T-helper 22 cell (primary cell): ENCODE data around the gene FA2H.
A peak's percentile ranks its signal among the peaks of the same experiment; 100 is the strongest.
"Not testable (repeated sequence)": the region's sequence is repeated elsewhere in the genome, so short reads cannot be mapped to it uniquely, and the experiment has no call there.

Experiments
- DNase-seq: peaks from one replicate; pipeline ENCODE4 v3.0.0-alpha.2; 2020; ENCODE audit warnings: low read depth

FA2H gene

DNA sequence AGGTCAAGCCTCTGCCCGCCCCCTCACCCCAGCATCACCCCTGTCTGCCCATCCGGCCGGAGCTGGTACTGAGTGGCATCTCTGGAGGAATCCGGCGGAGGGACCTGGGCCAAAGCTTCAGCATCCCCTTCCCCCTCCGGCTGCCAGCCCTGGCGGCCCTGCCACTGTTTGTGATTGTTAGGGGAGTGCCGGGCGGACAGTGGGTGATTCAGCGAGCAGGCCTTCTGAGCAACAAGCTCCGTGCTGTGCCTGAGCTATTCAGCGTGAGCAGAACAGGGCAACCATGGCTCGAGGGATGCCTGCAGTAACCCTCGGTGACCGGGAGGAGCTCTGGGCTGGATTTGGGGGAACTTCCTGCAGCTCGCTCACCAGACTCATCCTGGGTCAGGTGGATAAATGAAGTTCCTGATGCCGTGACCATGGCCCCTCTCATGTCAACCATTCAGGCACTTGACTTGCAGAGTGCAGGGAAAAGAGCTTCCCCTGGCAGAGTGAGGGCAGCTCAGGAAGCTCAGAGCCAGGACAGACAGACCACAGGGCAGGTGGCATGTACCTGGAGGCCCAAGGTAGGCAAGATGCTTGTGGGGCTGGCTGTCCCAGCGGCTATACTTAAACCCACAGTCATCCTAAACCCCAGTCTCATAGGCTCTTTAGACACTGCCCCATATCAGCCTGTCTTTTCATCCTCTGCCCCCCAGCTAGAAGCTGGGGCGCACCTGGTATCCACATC lies 49.6 kb downstream of the FA2H start:
- no peak for DNase-seq

DNA sequence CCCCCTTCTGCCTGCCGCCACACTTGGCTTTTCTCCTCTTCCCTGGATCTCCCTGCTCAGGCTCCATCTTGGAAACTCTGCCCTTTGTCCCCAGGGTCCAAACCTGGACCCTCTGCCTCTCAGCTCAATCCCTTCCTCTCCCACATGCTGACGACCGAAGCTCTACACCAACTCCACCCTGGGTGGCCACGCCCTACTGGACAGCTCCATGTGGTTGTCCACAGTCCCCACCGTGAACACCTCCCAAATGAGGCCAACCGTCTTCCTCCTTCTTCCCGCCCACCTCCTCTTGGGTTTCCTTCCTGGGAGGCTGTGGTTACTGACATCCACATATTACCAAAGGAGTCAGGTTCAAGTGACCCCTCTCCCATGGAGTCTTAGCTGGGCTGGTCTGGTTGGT lies 51.4 kb downstream of the FA2H start:
- no peak for DNase-seq

DNA sequence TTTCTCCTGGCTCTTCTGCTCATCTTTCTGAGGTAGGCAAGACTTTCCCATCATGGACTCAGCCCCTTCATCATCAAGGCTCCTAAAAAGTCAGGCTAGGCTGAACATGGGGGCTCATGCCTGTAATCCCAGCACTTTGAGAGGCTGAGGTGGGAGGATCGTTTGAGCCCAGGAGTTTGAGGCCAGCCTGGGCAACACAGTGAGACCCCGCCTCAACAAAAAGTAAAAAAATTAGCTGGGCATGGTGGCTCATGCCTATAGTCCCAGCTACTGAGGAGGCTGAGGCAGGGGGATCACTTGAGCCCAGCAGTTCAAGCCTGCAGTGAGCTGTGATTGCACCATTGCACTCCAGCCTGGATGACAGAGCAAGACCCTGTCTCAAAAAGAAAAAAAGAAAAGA lies 52.5 kb downstream of the FA2H start:
- DNase-seq: not testable (repeated sequence)

DNA sequence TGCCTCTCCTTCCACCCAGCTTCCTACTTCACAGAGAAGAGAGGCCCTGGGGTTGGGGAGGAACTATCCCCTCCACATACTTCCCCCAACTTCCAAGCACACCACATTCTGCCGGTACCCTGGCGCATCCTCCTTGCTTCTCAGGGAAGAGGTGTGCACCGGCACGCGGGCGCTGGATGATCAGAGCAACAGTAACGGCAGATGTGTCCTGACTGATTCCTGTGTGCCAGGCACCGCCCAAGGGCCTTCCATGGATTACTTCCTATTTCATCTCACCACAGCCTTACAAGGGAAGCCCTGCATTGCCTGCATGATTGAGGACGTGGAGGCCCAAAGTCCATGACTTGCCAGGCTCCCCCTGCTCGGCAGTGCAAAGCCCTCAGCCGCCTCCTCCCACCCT lies 52.9 kb downstream of the FA2H start:
- no peak for DNase-seq

DNA sequence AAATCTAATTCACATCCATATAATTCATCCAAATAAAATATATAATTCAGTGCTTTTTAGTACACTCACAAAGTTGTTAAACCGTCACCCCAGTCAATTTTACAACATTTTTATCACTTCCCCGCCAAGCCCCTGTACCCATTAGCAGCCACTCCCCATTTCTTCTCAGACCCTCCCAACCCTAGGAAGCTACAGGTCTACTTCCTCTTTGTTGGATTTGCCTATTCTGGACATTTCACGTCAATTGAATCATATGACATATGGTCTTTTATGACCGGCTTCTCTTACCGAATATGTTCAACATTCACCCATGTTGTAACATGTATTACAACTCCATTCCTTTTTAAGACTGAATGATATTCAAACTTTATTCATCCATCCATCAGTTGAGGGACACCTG lies 54.0 kb downstream of the FA2H start:
- DNase-seq: no peak

DNA sequence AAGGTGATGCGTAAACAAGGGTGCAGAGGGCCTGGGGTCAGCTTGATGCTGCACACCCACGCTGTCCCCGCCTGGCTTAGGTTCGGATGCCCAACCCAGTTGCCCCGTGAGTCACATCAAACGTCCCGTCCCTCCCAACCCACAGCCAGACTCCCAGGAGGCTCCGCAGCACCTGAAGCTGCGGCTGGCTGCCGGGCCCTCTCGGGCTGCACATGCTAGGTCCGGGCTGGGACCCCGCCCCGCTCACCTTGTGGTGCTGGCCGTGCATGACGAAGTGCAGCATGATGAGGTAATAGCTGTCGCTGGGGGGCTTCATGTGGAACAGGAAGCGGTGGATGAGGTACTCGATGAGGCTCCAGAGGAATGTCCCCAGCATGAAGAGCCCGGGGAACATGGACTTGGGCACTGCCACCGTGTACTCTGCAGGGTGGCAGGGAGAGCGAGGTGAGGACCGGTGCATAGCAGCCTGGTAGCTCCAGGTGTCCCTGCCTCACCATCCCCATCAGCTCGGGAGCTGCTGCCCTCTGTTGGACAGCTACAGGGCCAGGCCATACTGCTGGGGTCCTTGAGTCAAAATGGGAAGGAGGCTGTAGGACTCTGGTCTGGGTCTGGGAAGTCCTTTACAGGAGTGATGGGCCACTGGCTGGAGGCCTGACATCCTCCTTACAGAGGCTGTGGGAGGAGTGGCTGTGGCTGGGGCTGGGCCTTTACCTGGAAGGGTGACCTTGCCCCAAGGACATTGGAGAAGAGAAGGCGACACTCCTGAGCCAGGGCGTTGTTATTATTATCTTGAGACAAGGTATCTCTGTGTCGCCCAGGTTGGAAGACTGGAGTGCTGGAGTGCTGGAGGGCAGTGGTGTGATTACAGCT lies 55.6 kb downstream of the FA2H start:
- DNase-seq: no peak

DNA sequence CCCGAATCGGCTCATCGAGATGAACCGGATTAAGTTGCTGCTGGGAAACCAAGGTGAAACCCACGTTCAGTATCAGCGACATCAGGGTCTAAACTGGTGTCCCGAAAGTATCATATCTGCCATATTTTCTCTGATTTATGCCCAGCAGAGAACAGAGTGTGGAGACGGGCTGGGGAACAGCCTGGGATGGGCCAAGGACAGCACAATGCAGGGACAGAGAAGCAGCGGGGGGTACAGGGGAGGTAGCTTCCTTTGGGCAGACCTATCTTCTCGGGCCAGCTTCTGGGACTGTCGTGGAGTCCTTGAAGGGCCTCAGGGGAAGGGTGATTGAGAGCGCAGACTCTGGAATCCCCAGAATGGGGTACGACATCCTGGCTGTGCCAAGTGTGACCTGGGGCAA lies 56.5 kb downstream of the FA2H start:
- DNase-seq: no peak

DNA sequence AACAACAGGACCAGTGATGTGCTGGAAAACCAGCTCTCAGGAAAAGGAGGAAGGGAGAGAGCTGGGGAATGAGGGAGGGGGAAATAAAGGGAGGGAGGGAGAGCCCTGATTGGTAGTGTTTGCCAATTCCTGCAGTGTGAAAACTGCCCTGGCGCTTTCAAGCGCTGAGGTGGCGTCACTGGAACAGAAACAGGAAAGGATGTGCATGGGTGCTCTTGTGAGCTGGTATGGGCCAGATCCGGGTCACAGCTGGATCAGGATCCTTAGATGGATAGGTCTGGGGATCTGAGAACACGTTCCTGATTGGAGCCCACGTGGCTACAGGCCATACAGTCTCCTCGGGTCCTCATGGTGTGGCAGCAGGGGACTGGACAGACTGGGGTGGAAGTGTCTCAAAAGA lies 57.3 kb downstream of the FA2H start:
- no peak for DNase-seq

DNA sequence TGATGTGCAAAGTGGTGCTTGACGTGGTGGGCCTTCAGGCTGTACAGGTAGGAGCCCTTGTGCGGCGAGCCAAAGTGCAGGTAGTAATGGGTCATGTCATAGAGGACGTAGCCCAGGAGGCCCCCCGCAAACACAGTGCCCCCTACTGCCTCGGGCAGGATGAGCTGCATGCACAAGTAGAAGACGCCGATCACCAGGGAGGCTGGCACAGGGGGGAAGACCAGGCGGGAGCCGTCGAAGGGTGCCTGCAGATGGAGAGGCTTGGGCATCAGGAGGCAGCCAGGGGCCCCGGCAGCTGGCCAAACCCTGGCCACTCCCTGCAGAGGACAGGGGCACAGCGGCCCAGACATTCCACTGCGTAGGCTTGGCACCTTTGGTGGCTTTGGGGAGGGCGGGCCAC lies 58.3 kb downstream of the FA2H start:
- no peak for DNase-seq

DNA sequence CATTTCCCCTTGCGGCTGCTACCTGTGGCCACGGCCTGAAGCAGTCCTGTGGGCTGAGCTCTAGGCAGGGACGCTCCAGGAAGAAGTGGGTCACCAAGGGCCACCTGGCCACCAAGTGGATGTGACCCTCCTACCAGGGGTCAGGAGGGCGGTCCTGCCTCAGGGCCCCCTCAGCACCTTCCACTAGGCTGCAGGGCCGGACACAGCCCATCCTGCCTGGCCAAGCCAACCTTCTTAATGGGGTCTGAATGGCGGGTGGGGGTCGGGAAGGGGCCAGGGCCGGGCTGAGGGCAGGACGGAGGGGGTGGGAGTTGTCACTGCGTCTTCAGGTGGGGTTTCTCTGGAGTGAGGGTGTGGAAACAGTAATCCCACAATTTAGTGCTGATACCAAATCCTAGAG lies 60.7 kb downstream of the FA2H start:
- no peak for DNase-seq

DNA sequence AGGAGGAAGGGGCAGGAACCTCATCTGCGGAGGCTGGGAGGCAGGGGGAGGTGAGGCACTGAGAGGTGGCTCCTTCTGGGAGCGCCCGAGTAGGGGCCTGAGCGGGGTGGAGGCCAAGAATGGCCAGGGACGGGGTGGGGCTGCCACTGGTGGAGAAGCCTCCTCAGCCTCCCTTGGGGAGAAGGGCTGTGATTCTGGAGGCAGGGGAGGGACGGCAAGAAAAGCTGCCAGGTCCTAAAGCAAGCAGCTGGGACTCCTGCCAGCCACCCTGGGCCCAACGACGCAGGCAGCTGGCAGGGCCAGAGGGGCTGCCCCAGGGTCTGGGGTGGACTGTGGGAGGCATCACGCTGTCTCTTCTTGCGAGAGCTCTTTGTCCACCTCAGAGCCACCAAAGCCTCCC lies 61.3 kb downstream of the FA2H start:
- DNase-seq: no peak

DNA sequence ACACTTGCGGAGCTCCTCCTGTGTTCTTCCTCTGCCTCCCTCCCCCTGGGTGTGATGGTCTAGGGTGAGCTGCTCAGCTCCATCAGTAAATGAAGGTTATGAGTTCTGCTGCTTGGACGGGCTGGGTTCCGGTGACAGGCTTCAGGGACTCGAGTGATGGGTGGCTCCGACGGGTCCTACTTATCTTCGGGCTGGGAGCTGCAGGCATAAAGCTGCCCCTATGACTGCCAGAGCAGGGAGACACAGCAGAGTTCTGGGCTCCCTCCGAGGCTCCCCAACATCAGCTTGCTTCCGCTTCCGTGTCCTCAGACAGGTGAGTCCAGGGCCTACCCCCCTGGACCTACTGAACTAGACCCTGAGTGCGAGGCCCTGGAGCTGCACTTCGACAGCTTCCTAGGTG lies 62.7 kb downstream of the FA2H start:
- no peak for DNase-seq

DNA sequence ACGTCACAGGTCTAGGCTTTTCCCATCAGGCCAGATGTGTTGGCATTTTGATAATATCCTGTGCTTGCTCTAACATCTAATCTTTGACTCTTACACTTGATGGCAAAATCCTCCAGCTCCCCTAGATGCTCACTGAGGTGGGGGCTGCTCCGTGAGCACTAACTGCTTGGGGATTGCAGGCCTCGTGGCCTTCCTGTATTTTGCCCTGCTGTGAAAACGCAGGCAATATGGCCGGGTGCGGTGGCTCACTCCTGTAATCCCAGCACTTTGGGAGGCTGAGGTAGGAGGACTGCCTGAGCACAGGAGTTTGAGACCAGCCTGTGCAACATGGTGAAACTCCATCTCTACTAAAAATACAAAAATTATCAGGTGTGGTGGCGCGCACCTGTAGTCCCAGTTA lies 64.2 kb downstream of the FA2H start:
- no peak for DNase-seq

DNA sequence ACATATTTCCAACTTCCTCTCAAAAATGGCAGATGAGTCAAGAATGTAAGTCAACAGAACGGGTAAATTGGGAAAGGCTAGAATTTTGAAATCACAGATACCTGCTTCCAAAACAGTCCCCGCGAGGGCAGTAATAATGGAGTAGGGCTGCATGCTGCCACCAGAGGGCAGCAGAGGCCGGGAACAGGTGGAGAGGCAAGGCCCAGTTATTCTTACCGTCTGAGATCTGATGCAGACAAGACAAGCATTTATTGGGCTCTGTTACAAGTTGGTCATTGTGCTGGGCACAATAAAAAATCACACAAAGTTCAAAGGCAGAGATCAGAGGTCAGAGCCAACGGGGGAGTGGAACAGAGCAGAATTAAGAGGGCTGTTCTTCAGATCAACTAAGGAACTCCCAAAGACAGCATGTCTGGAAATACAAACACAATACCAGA lies 65.2 kb downstream of the FA2H start:
- peak; percentile 49 for DNase-seq

DNA sequence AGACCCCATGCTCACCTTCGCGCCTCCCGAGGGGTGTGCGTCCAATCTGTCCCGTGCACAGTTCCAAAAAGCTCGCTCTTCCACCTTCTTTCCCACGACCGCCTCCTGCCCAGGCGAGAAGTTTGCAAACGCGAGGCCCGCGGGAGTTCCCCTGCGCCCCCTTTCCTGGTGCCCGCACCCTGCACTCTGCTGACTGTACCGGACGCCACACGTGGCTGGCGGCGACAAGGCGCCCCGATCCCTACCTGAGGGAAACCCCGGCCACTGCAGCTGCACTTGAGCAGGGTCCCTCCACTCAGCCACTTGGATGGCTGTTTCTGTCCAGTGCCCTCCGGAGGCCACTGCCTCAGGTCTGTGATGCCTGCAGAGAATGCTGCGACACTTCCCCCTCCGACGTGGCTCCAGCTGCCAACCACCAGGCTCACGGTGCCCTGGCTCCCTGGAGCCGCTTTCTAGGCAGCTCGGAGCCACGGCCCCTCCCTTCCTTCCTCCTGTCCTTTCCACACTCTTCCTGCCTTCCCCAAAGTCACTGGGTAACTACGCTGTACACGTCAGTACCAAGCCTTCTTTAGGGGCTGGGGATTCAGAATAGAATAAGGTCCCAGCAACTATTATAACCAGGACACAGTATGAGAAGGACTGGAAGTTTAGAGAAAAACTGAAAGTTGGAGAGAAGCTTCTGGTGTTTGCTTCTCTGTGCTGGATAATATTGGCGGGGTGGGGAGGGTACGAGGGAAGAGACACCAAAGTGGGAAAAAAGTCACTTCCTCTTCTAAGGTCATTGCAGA lies 74.0 kb downstream of the FA2H start, which contains the start of gene MLKL:
Gene MLKL, minus strand, starts transcription at position 425 of the 788 bp plus-strand sequence. CDS start 5,105 bp downstream, outside the sequence.
- peak; percentile 49 for DNase-seq

DNA sequence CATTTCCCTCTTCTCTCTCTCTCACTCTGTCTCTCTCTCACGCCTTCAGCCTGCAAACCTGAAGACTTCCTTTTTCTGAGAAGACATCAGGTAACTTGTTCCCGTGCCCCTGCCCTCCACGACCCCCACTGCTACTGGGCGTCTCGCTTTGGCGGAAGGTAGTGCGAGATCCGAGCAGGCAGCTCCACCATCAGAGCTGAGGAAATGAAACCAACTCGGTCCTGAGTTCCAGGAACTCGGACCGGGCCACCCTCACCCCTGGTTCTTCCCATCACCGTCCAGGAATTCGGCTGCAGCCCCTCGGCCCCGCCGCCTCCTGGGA lies 74.5 kb downstream of the FA2H start:
- no peak for DNase-seq

DNA sequence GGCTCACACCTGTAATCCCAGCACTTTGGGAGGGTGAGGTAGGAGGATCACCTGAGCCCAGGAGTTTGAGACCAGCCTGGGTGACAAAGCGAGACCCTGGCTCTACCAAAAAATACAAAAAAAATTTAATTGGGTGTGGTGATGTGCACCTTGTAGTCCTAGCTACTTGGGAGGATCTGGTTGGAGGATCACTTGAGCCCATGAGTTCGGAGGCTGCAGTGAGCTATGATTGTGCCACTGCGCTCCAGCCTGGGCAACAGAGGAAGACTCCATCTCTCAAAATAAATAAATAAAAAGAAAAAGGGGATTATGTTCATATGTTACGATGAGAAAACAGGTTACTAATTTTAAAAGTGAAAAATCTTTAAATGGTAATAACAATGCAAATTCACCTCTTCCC lies 75.0 kb downstream of the FA2H start:
- no peak for DNase-seq

DNA sequence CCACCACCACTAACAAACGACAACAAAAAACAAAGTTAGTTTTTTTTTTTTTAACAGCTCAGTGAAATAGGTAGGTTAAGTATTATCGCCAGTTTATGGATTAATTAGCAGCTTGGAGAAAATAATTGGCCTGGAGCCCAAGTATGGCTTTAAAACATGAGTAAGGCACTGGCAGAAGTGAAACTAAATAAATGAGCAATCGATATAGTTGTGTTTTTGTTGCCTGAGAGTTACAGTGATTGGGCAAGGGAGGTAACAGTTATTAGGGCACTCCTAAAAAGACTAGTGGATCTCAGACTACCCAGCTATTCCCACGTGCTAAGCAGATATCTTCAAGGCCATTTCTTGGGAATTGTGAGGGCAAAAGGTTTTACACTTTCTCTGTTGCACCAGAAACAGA lies 76.4 kb downstream of the FA2H start:
- DNase-seq: no peak

DNA sequence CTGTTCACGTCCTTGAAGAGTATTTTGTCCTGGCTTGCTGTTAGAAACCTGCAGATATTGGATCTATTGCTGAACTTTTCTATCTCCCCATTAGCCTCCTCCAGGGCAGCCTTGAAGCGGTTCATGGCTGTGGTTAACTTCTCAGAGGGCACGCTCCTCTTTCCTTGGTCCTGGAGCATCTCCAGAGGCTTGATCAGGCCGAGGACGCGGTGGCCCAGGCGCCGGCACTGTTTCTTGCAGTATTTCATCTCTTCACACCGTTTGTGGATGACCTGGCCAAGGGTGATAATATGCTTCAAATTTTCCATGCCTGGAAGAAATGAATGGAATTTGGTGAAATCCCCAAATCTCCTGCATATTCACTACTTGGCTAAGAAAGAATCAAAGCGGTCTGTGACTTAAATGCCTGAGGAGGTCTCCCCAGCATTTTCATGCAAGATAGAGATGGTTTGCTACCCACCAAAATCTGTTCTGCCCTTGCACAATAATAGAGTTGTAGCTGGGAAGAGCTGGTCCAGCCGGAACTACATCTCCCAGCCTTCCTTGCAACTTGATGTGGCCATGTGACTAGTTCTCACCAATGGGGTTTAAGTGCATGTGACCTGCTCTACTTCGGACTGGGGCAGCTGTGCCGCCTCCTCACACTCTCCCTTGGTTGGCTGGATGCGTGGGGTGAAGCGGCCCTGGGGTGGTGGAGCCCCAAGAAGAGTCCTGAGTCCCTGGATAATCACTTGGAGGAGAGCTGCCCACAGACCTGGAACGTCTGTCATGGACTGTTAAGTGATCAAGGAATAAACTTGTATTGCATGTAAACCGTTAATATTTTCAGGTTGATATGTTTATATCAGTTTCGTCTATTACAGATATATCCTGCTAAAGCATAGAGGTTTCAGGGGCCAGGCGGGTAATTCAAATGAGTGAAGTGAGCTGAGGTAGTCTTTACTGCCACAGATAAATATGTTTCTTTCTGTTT lies 78.9 kb downstream of the FA2H start:
- peak; percentile 51 for DNase-seq

DNA sequence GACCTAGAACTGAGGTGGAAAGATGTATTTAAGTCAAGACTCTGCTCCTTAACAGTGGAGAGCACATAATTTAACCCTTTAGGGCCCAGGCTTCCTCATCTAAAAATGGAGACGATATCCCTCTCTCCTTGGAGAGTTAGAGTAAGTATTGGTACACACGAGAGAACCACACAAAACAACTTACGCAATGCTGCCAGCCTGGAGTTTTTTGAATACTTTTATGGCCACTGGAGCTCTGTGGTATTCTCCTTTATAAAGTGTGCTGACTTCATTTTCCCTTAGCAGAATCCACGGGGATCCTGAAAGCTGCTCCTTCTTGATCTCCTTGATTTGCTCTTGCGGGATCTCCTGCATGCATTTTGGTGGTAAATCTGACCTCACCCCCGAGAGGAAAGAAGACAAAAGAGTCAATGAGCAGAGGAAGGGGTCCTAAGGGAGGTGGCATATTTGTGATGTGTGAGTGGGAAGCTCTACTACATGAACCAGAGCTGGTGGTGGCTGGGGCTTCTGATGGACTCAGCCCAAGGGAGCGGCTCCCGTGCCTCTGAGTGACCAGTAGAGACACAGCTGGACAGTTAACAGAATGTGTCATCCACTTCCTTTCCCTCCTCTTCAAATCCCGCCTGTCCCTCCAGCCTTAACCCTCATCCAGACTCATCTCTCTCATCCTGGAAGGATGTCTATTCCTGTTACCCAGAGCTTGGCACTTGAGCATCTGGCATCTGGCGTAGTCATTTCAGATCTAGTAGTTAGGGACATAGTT lies 83.3 kb downstream of the FA2H start:
- no peak for DNase-seq

DNA sequence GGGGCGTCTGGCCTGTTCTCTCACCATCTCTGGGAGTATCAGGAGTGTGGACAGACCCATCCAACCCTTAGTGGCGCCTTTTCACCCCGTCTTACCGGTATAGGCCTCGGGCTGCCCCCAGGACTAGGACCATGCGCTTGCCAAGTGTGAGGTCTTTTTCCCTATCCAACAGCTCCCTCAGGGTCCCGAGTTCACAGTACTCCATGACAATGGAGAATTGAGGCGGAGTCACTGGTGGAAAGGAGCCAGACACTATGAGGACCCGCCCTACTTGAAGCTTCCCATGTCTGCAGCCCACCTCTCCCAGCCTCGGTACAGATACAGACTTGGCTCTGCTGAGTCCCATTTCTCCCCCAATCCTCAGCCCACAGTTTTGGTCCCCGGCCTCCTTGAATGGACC lies 92.1 kb downstream of the FA2H start:
- DNase-seq: no peak
